HL-60/S4 treated with phorbol 12-myristate 13-acetate at 8.2 ng/mL for 4 days and 3 days (cell line): ENCODE measurements around the gene CHD2.

Experiments used
- in situ Hi-C: fragments of 300-500 bp; cut with MboI; formaldehyde crosslinking; loops from 2 replicates; pipeline ENCODE4 v1.15.0; 2022; ENCODE audit warnings: low sequenced_read_pairs

Gene CHD2

DNA sequence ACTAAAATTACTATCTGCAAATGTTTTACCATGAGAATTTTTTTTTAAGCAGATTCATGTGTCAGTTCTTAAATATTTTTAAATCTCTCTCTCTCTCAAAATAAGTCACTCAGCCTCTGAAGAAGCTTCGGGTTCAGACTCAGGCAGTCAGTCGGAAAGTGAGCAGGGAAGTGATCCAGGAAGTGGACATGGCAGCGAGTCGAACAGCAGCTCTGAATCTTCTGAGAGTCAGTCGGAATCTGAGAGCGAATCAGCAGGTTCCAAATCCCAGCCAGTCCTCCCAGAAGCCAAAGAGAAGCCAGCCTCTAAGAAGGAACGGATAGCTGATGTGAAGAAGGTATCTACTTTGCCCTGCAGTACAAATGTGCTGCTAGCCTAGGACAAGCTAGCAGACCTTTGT is 24.1 kb downstream of the CHD2 start:
- in situ Hi-C loops: loop anchor here (10.0 kb wide), 1 partner anchor 129 kb away; no protein-coding TSS in a partner anchor

DNA sequence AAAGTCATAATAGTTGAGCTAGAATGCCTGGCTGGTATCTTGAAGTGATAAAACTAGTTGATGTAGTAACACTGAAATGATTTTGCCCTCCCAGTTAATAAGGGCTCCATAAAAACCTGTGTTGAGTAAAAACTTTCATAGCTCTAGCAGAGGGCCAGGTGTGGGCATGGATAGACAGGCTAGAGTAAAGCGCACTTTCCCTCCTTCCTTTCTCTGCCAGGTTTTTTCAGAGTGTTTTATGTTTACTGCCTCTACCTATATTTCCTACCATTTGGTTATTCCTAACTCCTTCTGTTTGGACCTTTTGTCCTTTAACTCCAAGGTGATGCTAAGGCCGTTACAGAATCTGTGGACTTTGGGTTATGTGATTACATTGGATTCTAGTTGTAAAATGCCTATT is 25.3 kb downstream of the CHD2 start:
- in situ Hi-C loops: loop anchor here (10.0 kb wide), 1 partner anchor 131 kb away; no protein-coding TSS in a partner anchor

DNA sequence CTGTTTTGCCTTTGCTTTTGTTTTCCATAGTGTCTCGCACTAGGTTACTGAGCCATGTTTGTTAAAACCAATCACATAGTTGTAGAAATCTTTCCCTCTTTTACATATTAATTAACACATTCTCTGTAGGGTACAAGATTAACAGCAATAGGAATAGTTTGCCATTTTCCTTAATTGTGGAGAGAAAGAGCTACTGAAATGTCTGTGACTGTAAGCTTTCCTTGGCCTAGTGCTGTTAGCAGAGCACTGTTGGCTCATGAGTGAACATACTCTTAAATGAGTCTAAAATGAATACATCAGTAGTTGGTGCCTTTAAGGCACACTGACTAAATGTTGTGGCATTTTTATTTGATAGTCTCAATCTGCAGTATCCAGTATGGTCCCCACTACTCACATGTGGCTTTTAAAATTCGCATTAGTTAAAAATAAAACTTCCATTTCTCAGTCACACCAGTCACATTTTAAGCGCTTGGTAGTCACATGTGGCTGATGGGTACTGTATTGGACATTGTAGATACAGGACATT is 28.2 kb downstream of the CHD2 start:
- in situ Hi-C loops: loop anchor here (10.0 kb wide), 1 partner anchor 133 kb away; no protein-coding TSS in a partner anchor

GRCh38 chr15:92929002-92929401 is 28.9 kb downstream of the CHD2 start:
- in situ Hi-C loops: loop anchor here (10.0 kb wide), 1 partner anchor 134 kb away; no protein-coding TSS in a partner anchor

DNA sequence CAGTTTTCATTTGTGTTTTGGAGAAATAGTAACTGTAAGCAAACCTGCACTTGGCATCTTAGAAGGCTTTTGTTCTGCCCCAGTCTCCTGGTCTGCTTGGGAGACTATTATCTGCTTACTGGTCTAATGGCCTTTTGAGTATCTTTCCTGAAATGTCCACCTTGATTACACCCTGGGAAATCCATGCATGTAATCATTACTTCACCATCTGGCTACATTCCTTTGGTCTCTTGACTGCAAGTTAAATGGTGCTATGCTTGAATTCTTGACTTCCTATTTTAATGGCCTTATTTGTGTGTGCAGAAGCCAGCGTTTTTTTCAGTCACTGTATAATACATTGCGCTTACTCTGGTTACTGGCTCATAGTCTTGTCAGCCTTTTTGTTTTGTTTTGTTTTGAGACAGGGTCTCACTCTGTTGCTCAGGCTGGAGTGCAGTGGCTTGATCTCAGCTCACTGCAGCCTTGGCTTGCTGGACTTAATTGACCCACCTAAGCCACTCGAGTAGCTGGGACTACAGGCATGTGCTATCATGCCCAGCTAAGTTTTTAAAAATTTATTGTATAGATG is 30.0 kb downstream of the CHD2 start:
- in situ Hi-C loops: no loop called here

GRCh38 chr15:92930776-92931175 is 30.7 kb downstream of the CHD2 start:
- in situ Hi-C loops: no loop called here

- in situ Hi-C loops: no loop called here
Measured at GRCh38 chr15:92932946-92933649, 33.0 kb downstream of the CHD2 start.

- in situ Hi-C loops: no loop called here
Measured at GRCh38 chr15:92933831-92934230, 33.7 kb downstream of the CHD2 start.

DNA sequence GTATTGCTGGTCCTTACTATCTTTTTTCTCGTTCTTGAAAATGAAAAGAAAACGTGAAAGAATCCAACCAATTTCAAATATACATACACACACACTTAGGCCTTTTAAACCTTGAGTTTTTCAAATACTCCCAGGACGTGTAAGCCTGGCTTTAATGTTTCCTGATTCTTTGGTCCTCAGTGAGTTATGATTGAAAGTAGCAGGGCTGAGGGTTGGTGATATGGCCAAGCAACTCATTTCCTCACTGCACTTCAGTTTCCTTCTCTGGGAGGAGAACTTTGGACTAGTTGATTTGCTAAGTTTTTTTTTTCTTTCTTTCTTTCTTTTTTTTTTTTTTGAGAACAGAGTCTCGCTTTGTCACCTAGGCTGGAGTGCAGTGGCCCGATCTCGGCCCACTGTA is 34.6 kb downstream of the CHD2 start:
- in situ Hi-C loops: no loop called here

GRCh38 chr15:92936138-92936537 is 36.0 kb downstream of the CHD2 start:
- in situ Hi-C loops: no loop called here

GRCh38 chr15:92936693-92937092 is 36.6 kb downstream of the CHD2 start:
- in situ Hi-C loops: no loop called here

GRCh38 chr15:92937901-92938300 is 37.8 kb downstream of the CHD2 start:
- in situ Hi-C loops: no loop called here

GRCh38 chr15:92938387-92938786 is 38.3 kb downstream of the CHD2 start:
- in situ Hi-C loops: no loop called here

- in situ Hi-C loops: no loop called here
Measured at GRCh38 chr15:92941668-92942067, 41.5 kb downstream of the CHD2 start.

DNA sequence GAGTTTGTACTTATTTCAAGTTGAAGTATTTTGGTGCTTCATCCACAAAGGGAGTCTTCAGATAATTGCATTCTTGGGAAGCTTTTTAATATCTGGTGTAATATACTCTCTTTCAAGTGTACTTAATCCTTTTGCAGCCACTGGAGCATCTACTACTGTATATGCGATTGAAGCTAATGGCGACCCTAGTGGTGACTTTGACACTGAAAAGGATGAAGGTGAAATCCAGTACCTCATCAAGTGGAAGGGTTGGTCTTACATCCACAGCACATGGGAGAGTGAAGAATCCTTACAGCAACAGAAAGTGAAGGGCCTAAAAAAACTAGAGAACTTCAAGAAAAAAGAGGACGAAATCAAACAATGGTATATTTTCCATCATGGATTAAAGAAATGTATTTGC is 42.6 kb downstream of the CHD2 start:
- in situ Hi-C loops: no loop called here

DNA sequence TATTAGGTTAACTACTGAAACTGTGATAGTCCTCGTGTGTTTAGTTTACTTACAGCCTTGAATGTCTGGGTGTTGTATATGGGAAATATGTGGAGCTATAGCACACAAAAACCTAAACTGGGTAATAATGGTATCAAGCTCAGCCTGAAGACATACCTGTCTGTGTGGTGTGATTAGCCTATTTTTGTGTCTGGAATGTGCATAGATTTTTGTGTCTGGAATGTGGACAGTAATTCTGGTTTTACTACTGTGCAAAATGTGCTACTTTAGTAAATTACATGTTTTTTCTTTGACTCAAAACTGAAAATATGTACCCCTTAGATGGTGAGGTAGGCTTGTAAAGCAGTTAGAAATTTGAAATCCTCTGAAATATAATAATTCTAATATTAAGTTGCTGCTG is 43.5 kb downstream of the CHD2 start:
- in situ Hi-C loops: no loop called here

DNA sequence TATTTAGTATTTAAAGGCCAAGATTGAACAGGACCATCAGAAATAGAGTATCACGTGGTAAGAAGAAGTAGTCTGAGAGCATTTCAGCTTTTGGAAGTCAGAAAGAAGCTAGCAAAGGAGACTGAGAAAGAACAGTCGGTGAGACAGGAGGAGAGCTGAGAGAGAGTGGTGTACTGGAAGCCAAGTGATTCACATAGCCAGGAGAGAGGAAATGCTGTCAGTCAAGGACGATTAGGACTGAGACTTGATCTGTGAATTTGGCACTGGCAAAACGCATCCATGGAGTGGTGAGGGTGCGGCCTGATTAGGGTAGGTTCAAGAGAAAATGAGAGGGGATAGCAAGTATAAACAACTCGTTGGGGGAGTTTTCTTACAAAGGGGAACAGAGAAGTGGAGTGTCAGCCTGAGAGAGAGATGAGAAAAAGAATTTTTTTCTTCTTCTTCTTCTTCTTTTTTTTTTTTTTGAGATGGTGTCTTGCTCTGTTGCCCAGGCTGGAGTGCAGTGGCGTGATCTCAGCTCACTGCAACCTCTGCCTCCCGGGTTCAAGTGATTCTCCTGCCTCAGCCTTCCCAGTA is 44.9 kb downstream of the CHD2 start:
- in situ Hi-C loops: no loop called here

DNA sequence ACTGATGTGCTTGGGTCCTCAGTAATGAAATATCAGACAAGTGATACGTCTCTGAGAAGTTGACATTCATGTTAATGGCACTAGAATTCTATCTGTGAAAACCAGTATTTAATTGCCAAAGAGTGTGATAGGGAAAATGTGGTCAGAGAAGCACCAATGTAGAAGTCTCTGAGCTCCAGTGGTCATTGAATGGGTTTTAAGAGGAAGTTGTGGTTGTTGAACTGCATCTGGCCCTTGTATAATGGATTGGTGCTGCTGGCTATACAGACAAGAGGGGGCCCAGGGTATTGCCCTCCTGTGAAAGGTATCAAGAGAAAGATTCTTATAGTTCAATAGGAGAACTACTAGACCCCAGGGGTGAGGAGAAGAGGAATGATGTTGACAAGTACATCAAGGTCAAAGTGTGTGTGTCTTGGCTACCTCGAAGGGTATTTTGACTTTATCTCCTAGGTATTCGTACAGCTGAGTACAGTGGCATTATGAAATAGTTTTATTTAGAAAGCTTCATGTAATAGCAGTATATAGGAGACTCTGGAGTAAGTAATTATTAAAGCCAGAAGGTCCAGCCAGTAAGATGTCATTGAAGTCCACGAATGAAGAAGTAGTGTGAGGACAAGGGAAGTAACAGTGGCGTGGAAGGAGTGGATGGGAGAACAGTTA is 47.1 kb downstream of the CHD2 start:
- in situ Hi-C loops: no loop called here

DNA sequence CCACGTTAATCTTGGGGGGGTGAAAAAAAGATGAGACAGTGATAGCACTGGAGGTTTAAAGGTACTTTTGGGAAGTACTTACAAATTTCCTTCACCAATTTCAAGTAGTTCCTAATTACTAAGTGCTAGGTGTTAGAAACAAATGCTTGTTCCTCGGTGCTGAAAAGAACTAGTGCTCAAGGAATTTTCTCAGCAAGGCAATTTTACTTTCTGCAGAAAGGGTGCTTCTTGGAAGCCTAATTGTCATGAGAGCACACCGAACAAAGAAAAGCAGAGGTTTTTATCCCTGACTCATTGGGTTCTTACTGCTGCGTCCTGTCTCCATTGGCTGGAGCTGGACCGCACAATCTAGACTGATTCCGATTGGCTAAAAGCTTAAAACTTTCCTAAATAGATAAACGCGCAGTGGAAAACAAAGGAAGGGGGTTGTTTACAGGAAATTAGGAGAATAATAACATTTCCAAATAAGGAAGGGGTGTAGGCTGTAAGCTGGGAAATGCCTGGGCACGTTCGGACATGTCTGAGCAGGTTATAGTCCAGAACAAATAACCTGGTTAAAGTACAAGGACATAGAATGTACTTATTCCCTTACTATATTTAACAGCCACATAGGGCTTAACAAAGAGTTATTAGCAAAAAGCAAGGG is 49.6 kb downstream of the CHD2 start:
- in situ Hi-C loops: no loop called here

DNA sequence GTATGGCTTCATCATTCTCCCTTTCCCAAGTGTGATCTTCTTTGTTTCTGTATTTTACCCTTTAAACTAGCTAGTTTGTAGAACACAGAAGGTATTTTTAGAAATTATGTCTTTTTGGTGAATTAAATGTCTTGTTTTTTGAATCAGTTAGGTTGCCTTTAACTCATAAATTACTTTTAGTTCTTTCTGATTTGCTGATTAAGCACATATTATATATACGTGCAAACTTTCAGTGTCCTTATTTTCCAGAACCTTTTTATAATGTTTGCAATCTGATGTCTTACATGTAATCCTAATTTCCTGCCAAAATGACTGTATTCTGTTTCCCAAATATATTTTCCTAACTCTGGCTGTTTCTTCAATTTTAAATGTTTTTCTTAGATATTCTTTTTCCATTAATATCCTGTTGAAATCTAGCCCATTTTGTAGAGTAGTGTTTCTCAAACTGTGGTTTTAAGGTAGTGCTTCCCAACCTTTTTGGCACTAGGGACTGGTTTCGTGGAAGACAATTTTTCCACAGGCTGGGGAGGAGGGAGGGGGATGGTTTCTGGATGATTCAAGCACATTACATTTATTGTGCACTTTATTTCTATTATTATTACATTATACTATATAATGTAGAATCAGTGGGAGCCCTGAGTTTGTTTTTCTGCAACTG is 51.8 kb downstream of the CHD2 start:
- in situ Hi-C loops: no loop called here

DNA sequence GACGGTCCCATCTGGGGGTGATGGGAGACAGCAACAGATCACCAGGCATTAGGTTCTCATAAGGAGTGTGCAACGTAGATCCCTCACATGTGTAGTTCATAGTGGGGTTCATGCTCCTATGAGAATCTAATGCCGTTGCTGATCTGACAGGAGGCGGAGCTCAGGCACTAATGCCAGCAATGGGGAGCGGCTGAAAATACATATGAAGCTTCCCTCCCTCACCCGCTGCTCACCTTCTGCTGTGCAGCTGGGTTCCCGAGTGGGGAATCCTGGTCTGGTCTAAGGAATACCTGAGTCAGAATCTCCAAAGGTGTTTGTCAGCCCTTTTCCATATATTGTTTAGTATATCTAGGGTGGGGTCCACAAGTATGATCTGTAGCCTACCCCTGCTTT is 52.3 kb downstream of the CHD2 start:
- in situ Hi-C loops: no loop called here
